Measurements from ENCODE around the gene SCN1A.

GRCh38 chr2:165985120-165985519, 142.7 kb downstream of the SCN1A start:
- TF ChIP-seq CTCF (IDR thresholded peaks at IDR 0.05) = no peak
- TF ChIP-seq REST (IDR thresholded peaks at IDR 0.05; ENCODE audit: insufficient read depth in 1 of 2, low read depth in 2 of 2, low read length in 1 of 2) = no peak
- no peak for TF ChIP-seq TCF7L2 (IDR thresholded peaks at IDR 0.05; ENCODE audit: low read depth, low read length)
